GM12864 (cell line): ENCODE measurements around the gene RALGPS1.
A peak's percentile ranks its signal among the peaks of the same experiment; 100 is the strongest.

Source experiments
- DNase-seq: peaks from one replicate; pipeline ENCODE4 v3.0.0-alpha.2; 2011; ENCODE audit warnings: low read depth
- H3K4me3 ChIP-seq: 2 replicates; pipeline ENCODE4 v1.5.1; 2011; ENCODE audit warnings: mild to moderate bottlenecking, low read depth, low read length, control low read depth
- TF ChIP-seq, protein P1 (sequence below): IDR thresholded peaks from 2 replicates; pipeline ENCODE4 v1.5.1; 2011; ENCODE audit warnings: low read depth, mild to moderate bottlenecking, moderate library complexity, low read length, control low read depth, inconsistent platforms; ENCODE audit errors: missing control alignments

The RALGPS1 gene

GRCh38 chr9:127245637-127246164 is 331.1 kb downstream of the RALGPS1 start:
- no peak for DNase-seq
- H3K4me3 ChIP-seq = peak overlapping the region; percentile 58
- TF ChIP-seq, protein P1, sequence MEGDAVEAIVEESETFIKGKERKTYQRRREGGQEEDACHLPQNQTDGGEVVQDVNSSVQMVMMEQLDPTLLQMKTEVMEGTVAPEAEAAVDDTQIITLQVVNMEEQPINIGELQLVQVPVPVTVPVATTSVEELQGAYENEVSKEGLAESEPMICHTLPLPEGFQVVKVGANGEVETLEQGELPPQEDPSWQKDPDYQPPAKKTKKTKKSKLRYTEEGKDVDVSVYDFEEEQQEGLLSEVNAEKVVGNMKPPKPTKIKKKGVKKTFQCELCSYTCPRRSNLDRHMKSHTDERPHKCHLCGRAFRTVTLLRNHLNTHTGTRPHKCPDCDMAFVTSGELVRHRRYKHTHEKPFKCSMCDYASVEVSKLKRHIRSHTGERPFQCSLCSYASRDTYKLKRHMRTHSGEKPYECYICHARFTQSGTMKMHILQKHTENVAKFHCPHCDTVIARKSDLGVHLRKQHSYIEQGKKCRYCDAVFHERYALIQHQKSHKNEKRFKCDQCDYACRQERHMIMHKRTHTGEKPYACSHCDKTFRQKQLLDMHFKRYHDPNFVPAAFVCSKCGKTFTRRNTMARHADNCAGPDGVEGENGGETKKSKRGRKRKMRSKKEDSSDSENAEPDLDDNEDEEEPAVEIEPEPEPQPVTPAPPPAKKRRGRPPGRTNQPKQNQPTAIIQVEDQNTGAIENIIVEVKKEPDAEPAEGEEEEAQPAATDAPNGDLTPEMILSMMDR = no peak

DNA sequence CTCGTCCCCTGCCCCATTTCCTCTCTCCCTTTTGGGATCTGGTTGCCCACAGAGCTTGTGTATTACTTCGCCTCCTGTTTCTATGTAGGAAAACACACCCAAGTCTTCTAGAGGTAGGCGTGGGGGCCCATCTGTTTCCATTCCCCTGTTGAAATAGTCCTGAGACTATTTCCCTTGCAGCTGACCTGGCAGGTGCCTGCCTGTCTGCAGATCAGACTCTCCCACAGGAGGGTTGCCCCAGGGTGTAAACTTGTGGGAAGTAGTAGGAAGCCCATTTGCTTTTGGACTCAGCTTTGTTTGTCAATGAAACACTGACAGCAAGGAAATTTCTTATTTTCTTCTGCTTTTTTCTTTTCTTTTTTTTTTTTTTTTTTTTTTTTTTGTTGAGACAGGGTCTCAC is 333.7 kb downstream of the RALGPS1 start:
- no peak for DNase-seq
- TF ChIP-seq, protein P1 = no peak
- no peak overlapping the region for H3K4me3 ChIP-seq

DNA sequence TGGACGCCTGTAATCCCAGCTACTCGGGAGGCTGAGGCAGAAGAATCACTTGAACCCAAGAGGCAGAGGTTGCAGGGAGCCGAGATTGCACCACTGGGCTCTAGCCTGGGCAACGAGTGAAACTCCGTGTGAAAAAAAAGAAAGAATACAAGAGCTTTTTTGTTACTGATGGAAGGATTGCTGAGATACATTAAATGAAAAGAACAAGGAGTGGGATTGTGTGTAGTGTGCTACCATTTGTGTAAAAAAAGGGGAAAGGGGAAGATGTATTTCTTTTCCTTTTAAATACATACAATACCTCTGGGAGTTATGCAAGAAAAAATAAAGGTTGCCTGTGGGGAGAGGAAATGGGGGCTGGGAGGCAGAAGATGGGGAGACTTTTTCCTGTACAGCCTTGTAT is 335.3 kb downstream of the RALGPS1 start:
- TF ChIP-seq, protein P1 = no peak
- no peak overlapping the region for H3K4me3 ChIP-seq
- no peak for DNase-seq

DNA sequence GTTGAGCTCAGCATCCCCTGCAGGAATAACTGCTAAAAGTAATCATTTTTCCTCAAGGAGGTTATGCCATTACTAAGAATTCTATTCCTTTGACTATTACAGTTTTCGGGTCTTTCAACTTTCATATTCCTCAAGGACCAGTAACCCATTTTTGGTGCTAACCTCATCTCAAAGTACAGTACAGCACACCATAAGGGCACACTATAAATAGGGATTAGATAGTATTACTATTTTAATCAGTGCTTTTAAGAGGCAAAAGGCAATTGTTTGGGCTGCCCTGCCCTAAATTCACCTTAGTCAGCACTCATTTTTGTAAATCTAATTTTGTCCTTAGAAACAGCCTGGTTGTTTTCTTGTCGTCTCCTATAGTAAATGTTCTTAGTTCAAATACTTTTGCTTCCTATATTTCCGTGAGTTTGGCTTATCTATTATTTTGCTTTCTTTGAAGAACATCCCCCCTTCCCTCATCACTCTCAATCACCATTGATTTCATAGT is 336.4 kb downstream of the RALGPS1 start:
- H3K4me3 ChIP-seq = no peak overlapping the region
- TF ChIP-seq, protein P1 = no peak
- no peak for DNase-seq

DNA sequence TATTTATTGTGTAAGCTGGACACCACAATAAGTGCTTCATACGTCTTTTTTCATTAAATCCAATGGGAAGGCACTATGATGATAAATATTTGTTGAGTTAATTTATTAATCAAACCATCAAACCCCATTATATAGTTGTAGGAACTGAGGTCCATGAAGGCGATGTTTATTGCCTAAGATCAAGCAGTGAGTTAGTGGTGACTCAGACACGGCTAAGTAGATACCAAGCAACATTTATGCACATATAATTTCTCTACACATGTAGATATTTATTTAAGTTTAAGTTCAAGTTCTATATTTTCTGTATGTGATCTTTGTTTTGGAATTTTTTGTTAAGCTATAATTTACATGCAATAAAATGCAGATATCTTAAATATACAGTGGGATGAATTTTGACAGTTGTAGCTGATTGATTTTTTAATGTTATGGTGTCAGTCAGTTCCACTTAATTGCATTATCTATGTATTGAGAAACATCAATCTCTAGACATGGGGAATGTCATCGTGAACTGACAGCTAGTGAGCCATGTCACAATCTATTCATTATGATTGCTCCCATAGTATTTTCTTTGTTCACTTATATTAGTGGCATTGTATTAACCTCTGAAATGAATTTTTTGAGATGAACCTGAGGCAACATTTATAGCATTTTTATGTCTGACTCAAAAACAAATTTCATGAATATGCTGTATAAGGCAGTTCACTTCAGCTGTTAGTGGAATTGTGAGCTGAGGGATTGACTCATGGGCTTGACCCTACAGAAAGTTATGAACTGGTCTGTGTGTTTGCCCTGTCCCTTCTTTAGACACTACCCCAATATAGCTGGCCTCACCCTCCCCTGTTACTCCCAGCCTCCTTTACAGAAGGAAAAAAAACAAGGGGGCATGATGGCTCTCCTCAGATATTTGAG is 338.1 kb downstream of the RALGPS1 start:
- no peak overlapping the region for H3K4me3 ChIP-seq
- TF ChIP-seq, protein P1 = no peak
- no peak for DNase-seq

- TF ChIP-seq, protein P1 = no peak
- no peak overlapping the region for H3K4me3 ChIP-seq
- DNase-seq = no peak
Measured at GRCh38 chr9:127253446-127253845, 338.9 kb downstream of the RALGPS1 start.
